Loucy (cell line): ENCODE measurements around the gene TRIM67.

Source experiments
- EZH2phosphoT487 ChIP-seq: fragments of 200-600 bp; IDR thresholded peaks from 2 replicates; pipeline ENCODE4 v1.6.1; 2018; ENCODE audit warnings: antibody characterized with exemption, mild to moderate bottlenecking, moderate library complexity, borderline replicate concordance
- TF ChIP-seq, protein P1 (sequence below): fragments of 200-600 bp; sonication (generic); conservative IDR thresholded peaks from 2 replicates; pipeline ENCODE4 v1.5.1; 2014; ENCODE audit warnings: mild to moderate bottlenecking, antibody characterized with exemption, low read length

DNA sequence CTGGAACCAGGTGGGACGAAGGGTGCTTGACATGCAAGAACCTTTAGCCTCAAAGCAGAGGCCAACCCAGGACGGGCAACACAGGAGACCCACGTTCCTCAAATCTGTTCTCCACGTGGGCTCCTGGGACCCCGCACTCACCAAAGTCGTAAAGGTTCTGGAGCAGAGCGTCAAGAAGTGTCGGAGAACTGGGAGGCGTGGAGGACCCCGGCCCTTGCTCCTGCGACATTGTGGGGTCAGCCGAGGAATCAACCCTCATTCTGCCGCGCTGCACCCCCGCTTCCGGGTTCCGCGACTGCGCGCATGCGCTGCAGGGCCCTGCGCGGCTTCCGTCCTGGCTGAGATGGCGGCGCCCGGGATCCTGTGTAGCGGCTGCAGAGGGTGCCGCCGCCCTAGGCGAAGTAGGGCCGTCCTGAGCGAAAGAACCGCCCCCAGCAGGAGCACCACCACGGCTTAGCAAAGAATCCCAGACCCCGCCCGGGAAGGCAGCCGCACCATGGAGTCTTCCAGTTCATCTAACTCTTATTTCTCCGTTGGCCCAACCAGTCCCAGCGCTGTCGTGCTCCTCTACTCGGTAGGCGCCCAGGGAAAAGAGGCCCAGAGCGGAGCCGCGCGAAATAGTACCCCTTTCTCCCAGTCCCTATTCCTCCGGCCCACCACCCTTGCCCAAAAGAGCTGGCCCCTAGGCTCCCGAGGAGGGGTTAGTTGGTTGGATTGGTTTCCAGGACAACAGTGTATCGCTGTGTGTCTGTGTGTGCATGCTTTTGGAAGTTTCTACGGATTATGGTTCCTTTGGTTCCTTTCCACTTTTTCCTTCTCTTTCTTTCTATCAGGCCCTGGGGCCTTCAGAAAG lies 79.3 kb downstream of the TRIM67 start, which contains the start of gene GNPAT:
- TF ChIP-seq, protein P1, sequence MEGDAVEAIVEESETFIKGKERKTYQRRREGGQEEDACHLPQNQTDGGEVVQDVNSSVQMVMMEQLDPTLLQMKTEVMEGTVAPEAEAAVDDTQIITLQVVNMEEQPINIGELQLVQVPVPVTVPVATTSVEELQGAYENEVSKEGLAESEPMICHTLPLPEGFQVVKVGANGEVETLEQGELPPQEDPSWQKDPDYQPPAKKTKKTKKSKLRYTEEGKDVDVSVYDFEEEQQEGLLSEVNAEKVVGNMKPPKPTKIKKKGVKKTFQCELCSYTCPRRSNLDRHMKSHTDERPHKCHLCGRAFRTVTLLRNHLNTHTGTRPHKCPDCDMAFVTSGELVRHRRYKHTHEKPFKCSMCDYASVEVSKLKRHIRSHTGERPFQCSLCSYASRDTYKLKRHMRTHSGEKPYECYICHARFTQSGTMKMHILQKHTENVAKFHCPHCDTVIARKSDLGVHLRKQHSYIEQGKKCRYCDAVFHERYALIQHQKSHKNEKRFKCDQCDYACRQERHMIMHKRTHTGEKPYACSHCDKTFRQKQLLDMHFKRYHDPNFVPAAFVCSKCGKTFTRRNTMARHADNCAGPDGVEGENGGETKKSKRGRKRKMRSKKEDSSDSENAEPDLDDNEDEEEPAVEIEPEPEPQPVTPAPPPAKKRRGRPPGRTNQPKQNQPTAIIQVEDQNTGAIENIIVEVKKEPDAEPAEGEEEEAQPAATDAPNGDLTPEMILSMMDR, result no peak
- no peak for TF ChIP-seq EZH2phosphoT487
